ENCODE data around the gene CHST7. TPM values are rescaled to one million over a fixed set of nuclear protein-coding genes. Genes with fewer than 3 reads are reported as not detected.

CHST7 gene
- total RNA-seq, 1 experiment from 2014 or later: 17.1 TPM

GRCh38 chrX:46620505-46620904 is 46.9 kb downstream of the CHST7 start:
- peaks cover 33 to 37% (median 37%) of the 10 kb centered on the region in 3 experiments for H3K36me3 Mint-ChIP-seq (ENCODE audit: insufficient read depth in 1 of 3, low read depth in 3 of 3)
- no peak overlapping the region for H2BK20ac ChIP-seq (ENCODE audit: low read depth, low read length, poor library complexity, severe bottlenecking)
- no peak overlapping the region for H3T11ph ChIP-seq (ENCODE audit: low read length)
- H3K27ac ChIP-seq (ENCODE audit: insufficient read length, low read depth, low read length): no peak overlapping the region
- no CpG with 5 or more reads among the region's 4 CpGs for WGBS (ENCODE audit: extremely low coverage, insufficient read length, low lambda C conversion rate)
- no peak overlapping the region for H3K4ac ChIP-seq (ENCODE audit: low read depth, low read length)
- no peak overlapping the region for H3K4me2 ChIP-seq (ENCODE audit: insufficient read depth, insufficient read length, low read length)
- H4K8ac ChIP-seq (replicated peaks; ENCODE audit: insufficient read length, low read depth, low read length): no peak overlapping the region
- H3K56ac ChIP-seq (ENCODE audit: insufficient read length, low read depth, low read length): no peak overlapping the region
- no peak overlapping the region for H3K18ac ChIP-seq (ENCODE audit: insufficient read length, low read depth, low read length)
- no peaks in the 10 kb centered on the region for H3K79me2 ChIP-seq (ENCODE audit: insufficient read depth, low read length)
- no peak overlapping the region for H2BK120ac ChIP-seq (ENCODE audit: low read depth, low read length, poor library complexity, severe bottlenecking)
- H2BK12ac ChIP-seq (ENCODE audit: insufficient read length, low read depth, low read length): no peak overlapping the region
- no peak overlapping the region for H3K23ac ChIP-seq (ENCODE audit: insufficient read length, low read depth, low read length)
- no peak overlapping the region for H3K9ac ChIP-seq (ENCODE audit: extremely low read depth, insufficient read length, low read length)
- no peaks in the 10 kb centered on the region for H3K4me1 ChIP-seq (ENCODE audit: insufficient read depth, low read length)
- DNase-seq: no peak
- no peaks in the 10 kb centered on the region for H3K27me3 Mint-ChIP-seq (ENCODE audit: low read depth)
- peaks cover 3 to 19% of the 10 kb centered on the region in 2 experiments for H3K4me1 Mint-ChIP-seq
- no peak overlapping the region for H4K5ac ChIP-seq (ENCODE audit: insufficient read length, low read depth, low read length)
- no peak overlapping the region for H2AK5ac ChIP-seq (ENCODE audit: insufficient read length, low read length)
- no peaks in the 10 kb centered on the region for H4K20me1 ChIP-seq (ENCODE audit: control insufficient read depth, insufficient read depth, insufficient read length)
- no peaks in the 10 kb centered on the region; the same call in 1 of the 2 replicates for H3K27me3 ChIP-seq (ENCODE audit: insufficient read depth, low read length)
- H3K4me3 Mint-ChIP-seq: no peak overlapping the region
- H2BK5ac ChIP-seq (ENCODE audit: insufficient read length, low read length): no peak overlapping the region
- H3K79me1 ChIP-seq (ENCODE audit: insufficient read depth, low read depth, low read length, poor library complexity, severe bottlenecking): no peaks in the 10 kb centered on the region
- H2BK15ac ChIP-seq (ENCODE audit: low read depth, low read length): no peak overlapping the region
- no peak overlapping the region for H3K27ac Mint-ChIP-seq
- no peaks in the 10 kb centered on the region for H3K23me2 ChIP-seq (ENCODE audit: insufficient read length, low read depth, low read length, poor library complexity, severe bottlenecking)
- no peak overlapping the region for H3K14ac ChIP-seq (ENCODE audit: insufficient read depth, low read length)
- no peak overlapping the region for H4K91ac ChIP-seq (ENCODE audit: insufficient read length, low read depth, low read length)
- no peak overlapping the region for H2AFZ ChIP-seq (ENCODE audit: low read length)
- no peak for TF ChIP-seq CTCF (conservative IDR thresholded peaks at IDR 0.05)
- H3K9me3 Mint-ChIP-seq: peaks cover 67 to 73% of the 10 kb centered on the region in 2 experiments
- H3K9me3 ChIP-seq (ENCODE audit: control insufficient read depth, low read depth, low read length): peaks cover 17% of the 10 kb centered on the region

Data from H9 (cell line).